GM18858 (cell line): Measurements from ENCODE around the gene WNT9A.

ENCODE experiments used
- ATAC-seq: cut with Tn5 transposase; IDR thresholded peaks from one replicate; pipeline ENCODE4 v1.9.1; 2021; ENCODE audit not compliant: unreplicated experiment

WNT9A gene

DNA sequence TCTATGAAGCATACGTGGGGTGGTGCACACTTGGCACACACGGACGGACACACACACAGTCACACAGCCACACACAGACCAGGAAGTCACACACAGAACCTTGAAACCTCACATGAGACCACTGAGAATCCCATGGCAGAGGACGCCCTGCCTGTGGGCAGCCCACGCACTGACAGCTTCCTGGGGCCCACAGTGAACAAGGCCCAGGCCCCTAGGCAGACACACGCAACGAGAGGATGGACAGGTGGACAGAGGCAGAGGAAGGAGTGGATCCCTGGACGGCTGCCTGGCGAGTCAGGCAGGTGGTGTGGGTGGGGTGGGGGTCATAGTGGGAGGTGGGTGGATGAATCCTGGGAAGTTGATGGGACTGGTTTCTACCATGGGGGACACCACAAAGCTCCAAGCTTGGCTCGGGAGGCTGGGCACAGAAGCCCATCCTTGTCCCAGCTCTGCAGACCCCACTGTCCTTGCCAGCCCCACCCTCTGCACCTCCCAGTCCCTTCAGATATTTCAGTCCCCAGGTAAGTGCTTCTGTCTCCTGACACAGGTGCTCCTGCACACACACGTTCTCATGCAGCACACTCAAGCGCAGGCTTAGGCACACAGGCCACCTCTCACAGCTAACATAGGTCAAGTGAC, 49.1 kb downstream of the WNT9A start:
- ATAC-seq = no peak

DNA sequence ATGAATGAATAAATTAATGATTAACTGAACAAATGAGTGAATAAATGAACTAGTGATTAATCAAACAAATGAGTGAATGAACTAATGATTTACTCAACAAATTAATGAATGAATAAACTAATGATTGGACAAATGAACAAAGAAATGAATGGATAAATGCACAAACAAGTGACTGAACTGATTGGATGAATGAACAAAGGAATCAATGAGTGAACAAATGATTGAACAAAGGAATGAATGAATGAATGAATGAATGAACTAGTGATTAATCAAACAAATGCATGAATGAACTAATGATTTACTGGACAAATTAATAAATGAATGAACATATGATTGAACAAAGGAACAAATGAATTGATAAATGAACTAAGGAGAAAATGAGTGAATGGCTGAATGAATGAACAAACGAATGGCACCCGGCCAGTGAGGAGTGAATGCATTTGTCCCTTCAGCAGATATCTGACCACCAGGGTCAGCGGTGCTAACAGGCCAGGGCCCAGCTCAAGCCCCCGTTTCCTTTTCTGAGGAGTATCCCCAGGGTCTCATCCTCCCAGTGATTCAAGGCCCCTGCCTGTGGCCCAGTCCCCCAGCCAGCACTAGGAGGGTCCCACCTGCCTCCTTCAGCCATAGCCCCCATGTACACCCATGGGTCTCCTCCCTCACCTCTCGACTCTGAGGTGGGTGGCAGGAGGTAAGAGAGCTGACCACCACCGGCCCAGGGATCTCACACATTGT, 49.9 kb downstream of the WNT9A start:
- no peak for ATAC-seq

DNA sequence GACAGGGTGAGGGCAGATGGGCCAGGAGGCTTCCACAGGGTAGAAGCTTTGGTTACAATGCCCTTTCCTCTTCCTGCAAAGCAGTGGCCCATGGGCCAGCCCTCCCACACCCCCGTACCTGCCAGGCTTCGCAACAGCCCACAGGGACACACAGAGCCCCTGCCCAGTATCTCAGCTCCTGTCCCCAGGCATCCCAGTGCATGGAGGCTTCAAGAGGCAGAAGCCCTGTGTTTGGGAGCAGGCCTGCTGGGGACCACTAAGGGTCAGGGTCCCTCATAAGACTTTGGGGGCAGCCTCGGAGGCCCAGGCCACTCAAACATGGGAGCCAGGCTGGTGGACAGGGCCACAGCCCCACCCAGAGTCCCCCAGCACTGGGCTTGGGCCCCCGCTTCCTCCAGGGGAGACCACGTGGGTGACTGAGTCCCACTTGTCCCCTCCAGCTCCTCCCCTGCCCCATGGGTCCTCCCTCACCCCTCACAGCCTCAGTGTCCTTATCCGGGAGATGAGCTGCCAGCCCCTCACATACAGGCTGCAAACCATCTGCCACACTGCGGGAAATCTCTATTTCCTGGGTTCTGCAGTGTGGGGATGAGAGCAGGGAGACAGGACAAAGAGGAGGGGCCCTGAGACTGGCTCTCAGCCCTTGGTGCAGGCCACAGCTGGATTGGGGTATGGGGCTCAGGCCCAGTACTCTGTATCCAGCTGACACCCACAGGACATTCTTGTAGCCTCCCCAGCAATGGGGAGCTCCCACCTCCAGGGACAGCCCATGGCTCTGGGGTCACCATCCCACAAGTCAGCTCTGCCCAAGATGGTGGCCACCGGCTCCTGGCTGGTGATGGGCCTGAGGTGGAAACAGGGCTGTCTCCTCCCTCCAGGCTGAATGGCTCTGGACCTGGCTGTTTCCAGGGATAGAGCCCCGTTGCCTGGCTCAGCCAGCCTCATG, 50.7 kb downstream of the WNT9A start:
- no peak for ATAC-seq

DNA sequence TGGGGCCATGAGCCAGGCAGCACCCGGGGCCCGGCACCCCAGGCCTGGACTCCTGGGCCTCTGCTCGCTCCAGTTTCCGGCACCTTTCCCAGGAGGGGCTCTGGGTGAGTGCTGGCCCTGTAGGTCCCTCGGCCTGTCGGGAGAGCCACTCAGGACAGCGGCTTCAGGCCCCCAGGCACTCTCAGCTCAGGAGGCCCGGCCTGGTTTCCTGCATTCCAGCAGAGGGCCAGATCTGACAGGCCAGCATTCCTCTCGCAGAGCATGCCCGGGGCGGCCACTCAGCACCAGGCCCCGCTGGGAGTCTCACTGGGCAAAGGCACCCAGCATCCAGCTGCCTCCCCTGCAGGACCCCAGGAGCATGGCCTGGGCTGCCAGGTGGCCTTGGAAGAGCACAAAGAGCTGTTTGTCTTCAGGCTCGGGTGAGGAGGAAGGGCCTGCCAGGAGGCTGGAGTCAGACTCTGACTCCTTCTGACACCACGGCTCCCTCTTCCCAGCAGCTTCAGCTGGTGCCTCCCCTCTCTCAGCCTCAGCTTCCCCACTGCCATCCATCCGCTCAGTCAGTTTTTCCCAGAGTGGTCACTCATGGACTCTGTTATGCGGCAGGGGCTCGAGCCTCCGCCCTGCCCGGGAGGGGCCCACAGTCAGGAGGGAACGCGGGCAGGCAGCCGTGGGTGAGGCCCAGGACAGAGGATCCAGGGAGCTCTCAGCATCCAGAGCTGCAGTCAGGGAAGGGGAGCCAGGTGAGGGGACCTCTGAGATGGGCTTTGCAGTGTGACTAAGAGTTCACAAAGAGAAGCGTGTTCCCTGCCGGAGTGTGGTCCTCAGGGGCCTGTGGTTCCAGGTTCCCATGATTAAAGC, 51.7 kb downstream of the WNT9A start:
- no peak for ATAC-seq

DNA sequence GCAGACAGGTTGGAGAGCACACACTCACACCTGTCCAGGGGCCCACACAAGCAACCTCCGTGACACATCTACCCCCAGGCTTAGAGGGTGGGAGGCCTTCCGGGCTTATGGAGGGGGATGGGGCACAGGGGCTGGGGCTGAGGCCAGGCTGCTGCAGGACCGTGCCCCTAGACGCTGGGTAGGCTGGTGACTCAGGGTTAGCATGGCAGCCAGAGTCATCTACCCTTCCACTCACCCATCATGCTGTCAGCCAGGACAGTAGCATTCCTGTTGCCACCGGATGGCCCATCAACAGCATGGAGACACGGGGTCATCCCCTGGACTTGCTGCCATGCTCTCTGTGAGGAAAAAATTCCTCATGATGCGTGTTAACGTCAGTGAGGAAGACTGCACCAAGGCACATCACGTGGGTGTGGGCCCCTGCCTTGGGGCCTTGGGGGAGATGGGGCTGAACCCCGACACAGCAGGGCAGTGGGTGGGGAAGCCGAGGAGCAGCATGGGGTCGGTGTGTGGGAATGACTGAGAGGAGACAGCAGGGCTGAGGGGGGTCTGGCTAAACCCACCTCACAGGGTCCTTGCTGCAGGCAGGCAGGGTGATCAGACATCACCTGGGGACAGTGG, 52.8 kb downstream of the WNT9A start:
- ATAC-seq = no peak

DNA sequence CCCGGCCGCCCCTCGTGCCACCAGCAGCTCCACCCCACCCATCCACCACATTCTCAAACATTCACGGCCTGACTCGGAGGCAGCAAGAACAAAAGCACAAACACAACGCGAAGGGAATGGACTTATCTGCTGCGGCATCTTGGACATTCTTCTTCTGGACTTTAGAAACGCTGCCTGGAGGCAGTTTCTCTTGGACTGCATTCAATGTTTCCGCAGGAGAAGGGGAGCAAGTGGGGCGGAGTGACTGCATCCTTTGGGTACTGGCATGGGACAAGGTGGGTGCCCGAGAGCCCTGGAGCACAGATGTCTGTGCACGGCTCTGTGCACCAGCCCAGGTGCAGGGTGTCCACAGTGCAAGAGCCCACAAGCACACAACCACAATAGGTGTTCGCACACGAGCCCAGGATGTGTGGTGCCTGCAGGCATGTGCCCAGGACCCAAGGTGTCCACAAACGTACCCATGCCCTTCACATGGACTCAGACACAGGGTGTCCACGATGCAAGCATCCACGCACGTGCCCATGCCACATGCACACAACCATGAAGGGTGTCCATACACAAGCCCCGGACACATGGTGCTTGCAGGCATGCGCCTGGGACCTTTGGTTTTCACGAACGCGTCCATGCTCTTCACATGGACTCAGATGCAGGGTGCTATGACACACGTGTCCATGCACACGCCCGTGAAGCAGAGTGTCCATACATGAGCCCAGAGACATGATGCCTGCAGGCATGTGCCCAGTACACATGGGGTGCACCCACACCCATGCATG, 53.6 kb downstream of the WNT9A start:
- ATAC-seq = no peak

DNA sequence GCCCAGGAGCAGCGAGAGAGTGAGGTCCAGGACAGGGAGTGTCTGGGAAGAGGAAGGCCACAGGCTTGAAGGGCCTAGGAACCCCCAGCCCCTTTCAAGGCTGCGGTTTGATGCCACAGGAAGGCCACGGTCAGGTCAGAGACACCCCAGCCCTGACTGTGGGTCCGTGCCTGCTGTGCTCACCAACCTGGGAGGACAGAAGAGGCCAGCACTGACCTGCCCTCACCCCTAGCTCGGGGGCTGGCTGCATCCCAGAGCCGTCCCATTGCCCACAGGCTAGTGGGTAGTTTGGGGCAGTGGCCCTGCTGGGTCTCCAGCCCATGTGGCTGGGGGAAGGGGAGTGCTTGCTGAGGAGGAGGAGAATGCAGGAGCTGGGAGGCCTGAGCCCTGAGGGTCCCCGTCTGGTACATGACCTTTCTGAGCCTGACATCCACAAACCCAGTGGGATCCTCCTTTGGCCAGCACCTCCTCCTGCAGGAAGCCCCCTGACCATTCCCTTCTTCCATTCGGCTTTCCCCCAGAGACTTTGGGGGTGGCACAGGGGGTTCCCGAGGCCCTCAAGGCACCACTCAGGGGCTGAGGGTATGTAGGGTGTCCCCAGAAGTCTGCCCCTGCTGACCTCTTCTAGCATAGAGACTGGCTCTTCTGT, 54.3 kb downstream of the WNT9A start:
- ATAC-seq = no peak

DNA sequence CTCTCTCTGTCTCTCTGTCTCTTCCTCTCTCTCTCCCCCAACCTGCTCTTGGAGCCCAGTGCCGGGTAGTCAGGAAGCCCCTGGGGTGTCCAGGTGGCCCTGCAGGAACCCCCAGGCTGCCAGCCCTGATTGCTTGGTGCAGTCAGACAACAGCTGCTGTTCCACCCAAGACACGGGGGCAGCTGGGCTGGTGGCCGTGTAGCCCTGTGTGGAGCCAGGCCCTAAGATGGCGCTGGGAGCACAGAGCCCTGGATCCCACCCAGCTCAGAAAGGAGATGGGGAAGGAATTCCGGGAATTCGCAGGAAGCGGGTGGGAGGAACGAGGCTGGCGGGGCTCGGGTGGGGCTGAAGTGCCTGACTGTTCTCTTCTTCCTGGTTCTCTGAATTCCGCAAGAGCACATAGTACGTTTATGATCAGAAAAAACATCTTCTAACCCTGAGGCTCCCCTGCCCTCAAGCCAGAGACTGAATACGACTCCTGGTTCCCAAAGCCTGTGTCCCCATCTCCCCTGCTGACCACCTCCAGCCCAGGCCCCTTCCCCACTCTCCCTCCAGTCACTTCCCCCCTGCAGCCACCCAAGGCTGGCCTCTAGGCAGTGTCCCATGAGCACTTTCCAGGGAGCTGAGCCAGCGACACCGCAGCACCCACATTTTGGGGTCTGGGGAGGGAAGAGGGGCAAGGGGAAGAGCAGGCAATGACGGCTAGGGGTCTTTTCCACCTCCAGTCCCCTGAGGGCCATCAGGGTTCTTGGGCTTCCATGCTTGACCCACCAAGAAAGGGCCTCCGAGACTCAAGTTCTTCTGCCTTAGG, 55.0 kb downstream of the WNT9A start:
- no peak for ATAC-seq

DNA sequence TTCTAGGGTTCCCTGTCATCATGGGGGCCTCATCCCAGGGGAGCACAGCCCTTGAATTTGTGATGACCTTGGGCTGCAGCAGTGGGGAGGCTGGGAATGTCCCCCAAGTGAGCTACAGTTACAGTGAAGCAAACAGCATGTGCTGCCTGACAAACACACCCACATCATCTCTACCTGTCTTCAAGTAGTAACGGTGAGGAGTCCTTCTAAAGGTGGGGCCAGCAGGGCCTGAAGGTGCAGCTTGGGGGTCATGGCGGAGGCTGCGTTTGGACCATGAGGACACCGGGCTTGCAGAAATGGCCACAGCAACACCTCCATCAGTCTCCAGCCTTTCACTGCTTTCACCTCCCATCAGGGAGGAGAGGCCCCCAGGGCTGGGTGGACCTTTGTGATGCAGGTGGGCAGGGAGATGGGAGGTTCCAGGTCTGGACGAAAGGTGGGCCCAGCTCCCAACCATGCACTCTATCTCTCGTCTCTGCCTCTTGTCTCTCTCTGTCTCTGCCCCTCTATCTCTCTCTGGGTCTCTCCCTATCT, 55.7 kb downstream of the WNT9A start:
- no peak for ATAC-seq

DNA sequence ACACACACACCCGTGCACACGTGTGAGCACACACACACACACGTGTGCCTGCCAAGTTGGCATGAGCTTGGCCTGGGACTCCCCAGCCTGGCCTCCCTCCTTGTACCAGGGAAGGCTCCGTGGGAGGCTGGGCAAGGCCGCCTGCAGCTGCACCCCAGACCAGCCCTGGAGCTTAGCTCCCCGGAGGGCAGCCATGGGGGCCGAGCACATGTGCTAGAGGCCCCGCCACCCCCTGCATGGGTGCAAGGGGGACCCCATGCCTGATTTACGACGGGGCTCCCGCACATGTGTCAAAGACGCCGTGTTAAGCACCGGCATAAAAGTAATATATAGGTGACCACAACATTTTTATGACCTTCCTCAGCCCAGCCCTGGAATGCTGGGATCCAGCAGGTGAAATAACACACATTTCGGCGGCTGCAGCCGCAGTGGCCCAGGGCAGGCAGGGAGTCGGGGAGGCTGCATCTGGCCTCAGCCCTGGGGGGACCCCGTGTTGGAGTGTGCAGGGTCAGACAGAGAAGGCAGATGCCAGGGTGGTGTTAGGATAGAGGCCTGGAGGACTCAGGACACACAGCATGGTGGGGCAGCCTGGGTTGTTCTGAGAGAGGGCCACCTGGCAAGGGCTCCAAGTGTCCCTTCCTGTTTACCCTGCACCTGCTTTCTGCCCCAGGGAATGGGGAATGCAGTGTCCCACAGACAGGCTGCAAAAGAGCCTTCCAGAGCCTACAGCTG, 56.3 kb downstream of the WNT9A start:
- ATAC-seq = no peak

DNA sequence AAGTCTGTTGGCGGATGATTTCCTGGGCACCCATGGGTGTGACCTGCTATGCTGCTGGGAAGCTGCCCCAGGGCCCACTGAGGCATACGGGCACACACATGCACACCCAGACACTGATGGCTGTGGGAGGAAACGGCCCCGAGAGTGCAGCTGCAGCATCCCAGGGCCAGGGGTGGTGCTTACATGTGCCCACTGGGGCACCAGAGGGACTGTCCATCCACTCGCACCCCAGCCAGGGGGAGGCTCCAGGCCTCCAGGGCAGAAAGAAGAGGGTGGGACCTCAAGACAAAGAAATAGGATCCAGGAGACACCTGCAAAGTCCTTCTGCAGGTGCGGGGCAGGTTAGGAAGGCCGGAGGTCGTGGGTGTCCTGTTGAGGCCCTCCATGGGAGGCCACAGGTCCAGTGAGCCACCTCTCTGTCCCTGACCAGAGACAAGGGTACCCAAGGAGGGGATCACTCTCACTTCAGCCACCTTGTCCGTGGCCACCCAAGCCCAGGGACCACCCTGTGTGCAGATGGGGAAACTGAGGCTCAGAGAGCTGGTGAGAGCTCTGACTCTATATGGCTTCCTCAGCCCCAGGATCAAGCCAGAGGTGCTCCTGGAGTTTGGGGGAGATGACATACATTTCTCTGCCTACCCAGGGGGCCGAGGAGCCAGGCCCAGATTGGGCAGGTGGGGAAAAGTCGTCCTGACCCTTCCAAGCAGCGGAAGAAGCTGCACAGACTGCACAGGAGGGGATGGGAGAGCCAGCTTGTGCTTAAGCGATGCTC, 57.1 kb downstream of the WNT9A start:
- no peak for ATAC-seq

DNA sequence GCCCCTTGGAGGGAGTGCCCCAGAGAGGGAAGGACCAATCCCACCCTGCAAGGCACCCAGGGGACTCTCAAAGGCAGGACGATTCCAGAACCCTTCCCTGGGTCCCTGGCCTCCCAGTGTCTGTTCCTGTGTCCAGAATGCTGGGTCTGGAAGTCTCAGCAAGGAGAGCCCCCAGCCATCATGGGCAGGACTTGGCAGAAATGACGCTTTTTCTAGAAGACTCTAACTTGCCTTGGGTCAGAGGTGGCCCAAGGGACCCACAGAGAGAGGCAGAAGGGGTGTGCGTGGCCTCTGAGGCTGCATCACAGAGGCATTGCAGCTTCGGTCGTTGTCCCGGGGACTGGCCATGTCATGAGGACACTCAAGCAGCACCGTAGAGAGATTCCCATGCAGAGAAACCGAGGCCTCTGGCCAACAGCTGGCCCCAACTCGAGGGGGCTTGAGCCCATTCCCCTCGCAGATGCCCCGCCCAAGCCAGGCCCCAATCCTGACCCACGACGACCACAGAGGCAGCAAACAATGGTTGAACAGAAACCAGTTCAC, 57.8 kb downstream of the WNT9A start:
- ATAC-seq = no peak

DNA sequence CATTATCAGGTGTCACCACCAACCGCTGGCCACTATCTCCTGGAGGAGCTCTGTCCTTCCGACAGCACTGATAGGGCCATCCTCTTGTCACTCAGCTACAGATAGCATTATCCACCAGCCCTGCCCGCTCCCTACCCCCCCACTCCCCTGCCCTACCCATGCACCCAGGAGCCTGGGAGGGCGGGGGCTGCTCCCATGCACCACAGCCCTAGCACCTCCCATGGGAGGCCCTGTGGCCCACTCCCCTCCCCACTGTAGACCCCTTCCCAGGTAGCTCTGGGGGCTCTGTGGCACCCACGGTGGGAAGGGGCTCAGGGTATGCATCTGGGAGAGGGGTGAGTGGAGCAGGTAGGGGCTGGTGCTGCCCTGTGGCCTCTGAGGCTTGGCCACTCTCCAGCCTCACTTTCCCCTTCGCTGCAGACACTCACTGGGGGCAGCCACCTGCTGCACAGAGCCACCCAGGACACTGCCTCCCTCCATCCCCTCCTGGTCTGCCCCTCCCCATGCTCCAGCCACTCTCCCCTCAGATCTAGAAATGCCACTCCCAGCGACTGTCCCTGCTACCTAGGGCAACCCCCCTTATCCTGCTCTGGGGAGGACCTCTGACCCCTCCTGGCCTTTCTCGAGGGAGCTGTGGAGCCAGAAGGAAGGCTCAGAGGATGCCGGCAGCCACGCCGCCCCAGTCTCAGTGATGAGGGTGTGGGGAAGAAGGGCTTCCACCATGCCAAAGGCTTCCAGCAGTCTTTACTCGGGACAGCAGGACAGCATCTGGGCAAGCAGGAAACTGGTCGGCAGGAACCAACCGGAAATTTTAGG, 58.5 kb downstream of the WNT9A start:
- ATAC-seq = no peak

DNA sequence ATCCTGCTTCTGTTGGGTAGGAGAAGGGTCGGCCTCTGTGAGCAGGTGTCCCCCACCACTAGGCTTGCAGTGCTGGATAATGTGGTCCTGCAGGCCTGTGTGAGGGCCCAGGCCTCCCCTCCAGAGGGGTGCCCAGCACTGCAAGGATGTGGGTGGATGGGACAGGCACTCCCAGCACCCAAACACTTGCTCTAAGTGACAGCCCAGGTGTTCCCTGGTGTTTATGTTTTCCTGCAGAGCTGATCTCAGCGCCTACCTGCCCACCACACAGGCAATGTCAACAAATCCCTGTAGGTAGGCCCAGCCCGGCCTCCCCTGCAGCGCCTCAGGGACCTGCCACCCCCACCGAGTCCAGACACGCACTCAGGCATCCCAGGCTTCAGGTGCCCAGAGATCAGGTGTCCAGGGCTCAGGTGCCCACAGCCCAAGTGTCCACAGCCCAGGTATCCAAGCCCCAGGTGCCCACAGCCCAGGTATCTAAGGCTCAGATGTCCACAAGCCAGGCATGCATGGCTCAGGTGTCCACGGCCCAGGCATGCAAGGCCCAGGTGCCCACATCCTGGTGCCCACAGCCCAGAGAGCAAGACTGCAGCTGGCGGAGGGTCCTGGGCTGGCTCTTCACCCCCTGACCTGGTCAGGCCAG, 59.2 kb downstream of the WNT9A start:
- no peak for ATAC-seq
